Heart left ventricle (tissue), 16 donors: ENCODE results near the gene TTLL5. TPM values are rescaled to one million over a fixed set of nuclear protein-coding genes. Genes with fewer than 3 reads are reported as not detected.

Source experiments
- ATAC-seq, 4 donors: fragments of 200-7000 bp; cut with Tn5 transposase; one replicate each; pipeline ENCODE4 v1.9.1; 2020 to 2022; ENCODE audit warnings: moderate library complexity in 4 of 4, mild to moderate bottlenecking in 3 of 4, moderate number of reproducible peaks in 1 of 4
- DNase-seq, 5 donors: peaks; one replicate each; pipeline ENCODE4 v3.0.0-alpha.2; 2020
- H3K27ac ChIP-seq, 12 donors: fragments of 200-600 bp; sonication (generic) in 4 of 12; one replicate each; pipeline versions ENCODE4 v1.5.0 to v1.8.0; 2016 to 2022; ENCODE audit warnings: mild to moderate bottlenecking in 2 of 12
- H3K27me3 ChIP-seq, 9 donors: fragments of 200-600 bp; sonication (generic) in 2 of 9; one replicate each; pipeline versions ENCODE4 v1.5.1 to v1.8.0; 2016 to 2022; ENCODE audit warnings: mild to moderate bottlenecking in 3 of 9
- H3K36me3 ChIP-seq, 9 donors: fragments of 200-600 bp; sonication (generic) in 2 of 9; one replicate each; pipeline versions ENCODE4 v1.5.0 to v1.8.0; 2018 to 2022; ENCODE audit warnings: mild to moderate bottlenecking in 2 of 9
- H3K4me1 ChIP-seq, 12 donors: fragments of 200-600 bp; sonication (generic) in 4 of 12; one replicate each; pipeline versions ENCODE4 v1.5.0 to v1.8.0; 2016 to 2022; ENCODE audit warnings: mild to moderate bottlenecking in 3 of 12
- H3K4me3 ChIP-seq, 12 donors: fragments of 200-600 bp; sonication (generic) in 4 of 12; one replicate each; pipeline versions ENCODE4 v1.5.0 to v1.8.0; 2017 to 2022; ENCODE audit warnings: mild to moderate bottlenecking in 9 of 12, moderate library complexity in 4 of 12
- H3K9me3 ChIP-seq, 12 donors: fragments of 200-600 bp; sonication (generic) in 4 of 12; one replicate each; pipeline versions ENCODE4 v1.5.0 to v1.8.0; 2016 to 2022; ENCODE audit warnings: mild to moderate bottlenecking in 1 of 12
- CTCF ChIP-seq, 12 donors: fragments of 200-600 bp; sonication (generic) in 4 of 12; IDR thresholded peaks; one replicate each; pipeline versions ENCODE4 v1.5.0 to v1.8.0; 2018 to 2022; ENCODE audit warnings: antibody characterized with exemption in 12 of 12, mild to moderate bottlenecking in 5 of 12
- POLR2A ChIP-seq, 2 donors: fragments of 450-650 bp; IDR thresholded peaks; one replicate each; pipeline ENCODE4 v1.6.1; 2017; ENCODE audit warnings: antibody characterized with exemption in 2 of 2, mild to moderate bottlenecking in 2 of 2, moderate library complexity in 2 of 2
- WGBS, 4 donors: extraction: QIAGEN DNeasy Blood & Tissue Kit in 2 of 4; methylation state at CpG; one replicate each; pipeline versions ENCODE4 v1.1.5 to v1.1.7; 2013 to 2018; 5-methylcytosine and 5-hydroxymethylcytosine counted together
- intact Hi-C, 10 donors: fragments of 100-400 bp; cut with DNase I; formaldehyde crosslinking; loops; one replicate each; pipeline versions ENCODE4 v1.11.1 to v1.14.2; 2022
- polyA plus RNA-seq, 2 donors: library from polyadenylated mRNA; stranded (reverse); fragments of 200-250 nt; gene quantifications; one replicate each; pipeline ENCODE4 v1.2.3, GENCODE V29; 2013
- total RNA-seq, 9 donors: library from RNA; depleted of rRNA in 2 of 9; stranded (reverse); fragments of >200 nt in 2 of 9; fragmentation: NEBNext Ultra II Directional in 3 of 9; extraction: Animal tissue kit (Norgen Biotek cat#: 25700) in 3 of 9; gene quantifications; one replicate each; pipeline versions ENCODE4 v1.1.0 to v1.2.4, GENCODE V29; 2016 to 2023
- donor health status: ischemic (EF 13 %, LVEDD 7.1; RV severe dilation, severe dysfunction).
- donor health status: healthy with polysubstance abuse.
- donor health status: DM: no; HTN: yes; CAD: no.
- donor health status: DM: no; HTN: no; CAD: no.
- donor health status: ischemic (EF 25% LVEDD 6.9; RV normal size, moderate dysfunction).
- donor health status: ischemic (EF 25% LVEDD 5.7; RV mildly dilated, moderate dysfunction).
- donor health status: healthy.
- donor health status: DM: yes; HTN: yes; CAD: no.
- donor health status: ischemic (EF 35%, LVEDD 5.7; RV mildly dilated, moderate dysfunction).
- donor health status: nonischemic (EF 11% LVEDD 7.7; RV severe dilation, severe dysfunction).
- donor health status: DM: yes; HTN: yes; CAD: no.
- donor health status: PGD.
- donor health status: ischemic (EF 29% LVEDD 5.4; RV normal size, mild dysfunction).
- donor health status: nonischemic (EF 23%, LVEDD 6.1; RV moderate dilation, normal function).

The TTLL5 gene
- total and polyA plus RNA-seq, 11 donors = 6.2 to 24.6 (median 15.8) TPM

GRCh38 chr14:75724414-75725204 is 63.6 kb downstream of the TTLL5 start:
- peaks cover 3 to 50% (median 28%) of the 10 kb centered on the region in 12 donors for H3K4me1 ChIP-seq
- peaks cover 0 to 7% (median 0%) of the 10 kb centered on the region in 12 donors for H3K9me3 ChIP-seq
- ATAC-seq (peak in 3 of 4 donors; percentile 35 to 63 (median 57)), DNase-seq (peak; percentile 38 to 59 (median 54))
- no peaks in the 10 kb centered on the region for H3K27me3 ChIP-seq
- H3K36me3 ChIP-seq = peaks cover 0 to 7% (median 0%) of the 10 kb centered on the region in 9 donors
- no peak overlapping the region for H3K4me3 ChIP-seq
- whole genome bisulfite sequencing, 4 donors = 70 to 81% (median 75%) methylated on average over 6 of the region's 6 CpGs
- peak overlapping the region; percentile 46 to 80 (median 67) for H3K27ac ChIP-seq
- TF ChIP-seq CTCF (IDR thresholded peaks at IDR 0.05) = no peak
- TF ChIP-seq POLR2A (IDR thresholded peaks at IDR 0.05) = no peak
- intact Hi-C loops = loop anchor here in 3 of 10 donors (5.0 to 10.0 kb wide), 3 partner anchors 50 to 143 kb away; no protein-coding TSS in a partner anchor

GRCh38 chr14:75725481-75725880 is 64.4 kb downstream of the TTLL5 start:
- 26 to 45% (median 29%) methylated on average over 3 of the region's 3 CpGs for WGBS, 4 donors
- no peaks in the 10 kb centered on the region for H3K27me3 ChIP-seq

GRCh38 chr14:75726321-75726720 is 65.3 kb downstream of the TTLL5 start:
- WGBS, 4 donors = 86 to 93% (median 90%) methylated on average over 1 of the region's 1 CpG
- Histone ChIP-seq H3K36me3 (peaks cover 0 to 7% (median 0%) of the 10 kb centered on the region in 9 donors), H3K4me1 (peaks cover 0 to 33% (median 21%) of the 10 kb centered on the region in 12 donors), H3K27ac (peak overlapping the region in 8 of 12 donors; percentile 64 to 80 (median 73)), H3K4me3 (no peak overlapping the region), H3K9me3 (peaks cover 0 to 7% (median 0%) of the 10 kb centered on the region in 12 donors), H3K27me3 (no peaks in the 10 kb centered on the region)
- no peak for TF ChIP-seq CTCF (IDR thresholded peaks at IDR 0.05)
- no peak for TF ChIP-seq POLR2A (IDR thresholded peaks at IDR 0.05)
- DNase-seq (no peak), ATAC-seq (no peak)
- intact Hi-C loops = loop anchor here in 2 of 10 donors (10.0 kb wide), 2 partner anchors 48 to 138 kb away; no protein-coding TSS in a partner anchor

More at GRCh38 chr14:75725481-75725880, 64.4 kb downstream of the TTLL5 start:
- DNase-seq (peak in 4 of 5 donors; percentile 52 to 63 (median 54)), ATAC-seq (peak; percentile 40 to 83 (median 62))
- peak overlapping the region; percentile 46 to 80 (median 67) for H3K27ac ChIP-seq
- no peak overlapping the region for H3K4me3 ChIP-seq
- peaks cover 1 to 41% (median 26%) of the 10 kb centered on the region in 12 donors for H3K4me1 ChIP-seq
- H3K9me3 ChIP-seq = peaks cover 0 to 7% (median 0%) of the 10 kb centered on the region in 12 donors
- no peak for TF ChIP-seq CTCF (IDR thresholded peaks at IDR 0.05)
- TF ChIP-seq POLR2A (IDR thresholded peaks at IDR 0.05) = no peak
- intact Hi-C loops = loop anchor here in 2 of 10 donors (10.0 kb wide), 2 partner anchors 49 to 139 kb away; no protein-coding TSS in a partner anchor
- peaks cover 0 to 7% (median 0%) of the 10 kb centered on the region in 9 donors for H3K36me3 ChIP-seq

DNA sequence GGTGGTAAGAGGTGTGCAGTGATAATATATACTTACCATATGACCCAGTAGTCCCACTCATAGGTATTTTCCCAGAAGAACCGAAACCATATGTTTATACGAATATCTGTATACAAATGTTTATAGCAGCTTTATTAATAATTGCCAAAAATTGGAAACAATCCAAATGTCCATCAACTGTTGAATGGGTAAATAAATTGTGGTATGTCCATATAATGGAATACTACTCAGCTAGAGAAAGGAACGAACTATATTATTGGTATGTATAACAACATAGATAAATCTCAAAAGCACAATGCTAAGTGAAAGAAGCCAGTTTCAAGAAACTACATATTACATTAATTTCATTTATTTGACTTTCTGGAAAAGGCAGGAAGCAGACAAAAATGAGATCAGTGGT is 66.1 kb downstream of the TTLL5 start:
- TF ChIP-seq POLR2A (IDR thresholded peaks at IDR 0.05) (no peak), CTCF (IDR thresholded peaks at IDR 0.05) (no peak)
- no peak for DNase-seq
- H3K27me3 ChIP-seq = no peaks in the 10 kb centered on the region
- peaks cover 0 to 7% (median 0%) of the 10 kb centered on the region in 9 donors for H3K36me3 ChIP-seq
- H3K27ac ChIP-seq = no peak overlapping the region
- peaks cover 0 to 7% (median 0%) of the 10 kb centered on the region in 12 donors for H3K9me3 ChIP-seq
- intact Hi-C loops = loop anchor here in 2 of 10 donors (10.0 kb wide), 2 partner anchors 48 to 138 kb away; no protein-coding TSS in a partner anchor
- H3K4me1 ChIP-seq = peaks cover 0 to 30% (median 21%) of the 10 kb centered on the region in 12 donors
- WGBS, 4 donors = 97 to 99% (median 99%) methylated on average over 3 of the region's 3 CpGs
- no peak for ATAC-seq
- H3K4me3 ChIP-seq = no peak overlapping the region
